ENCODE results near the gene CRTC2.
A peak's percentile ranks its signal among the peaks of the same experiment; 100 is the strongest.

CRTC2 gene

GRCh38 chr1:153945795-153946621 lies 12.4 kb downstream of the CRTC2 start:
- peak; percentile 79 for DNase-seq

DNA sequence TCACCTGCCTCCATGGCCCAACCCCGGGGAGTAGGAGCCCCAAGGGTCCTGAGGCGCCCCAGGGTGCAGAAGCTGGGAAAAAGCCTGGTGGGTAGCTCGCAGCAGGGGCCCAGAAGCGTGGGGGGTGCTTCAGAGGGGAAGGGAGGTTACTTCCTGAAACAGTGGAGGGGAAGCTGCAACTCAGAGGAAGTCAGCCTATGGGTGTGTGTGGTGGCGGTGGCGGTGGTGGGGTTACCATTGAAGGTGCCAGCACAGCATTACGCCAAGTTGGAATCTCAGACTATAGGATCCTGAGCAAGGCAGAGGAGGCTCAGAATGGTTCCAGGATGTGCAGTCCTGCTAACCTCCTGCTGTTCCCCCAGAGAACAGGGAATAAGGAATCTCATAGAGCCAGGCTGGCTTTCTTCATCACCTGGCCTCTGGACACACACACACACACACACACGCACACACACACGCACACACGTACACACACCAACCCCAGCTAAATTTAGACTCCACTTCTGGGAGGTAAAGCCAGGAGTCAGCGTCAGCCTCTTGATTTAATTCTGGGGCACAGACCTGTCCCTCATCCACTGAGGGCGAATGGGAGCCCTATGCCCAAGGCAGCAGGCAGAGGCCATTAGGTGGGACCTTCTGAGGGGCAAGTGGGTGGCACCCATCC lies 13.1 kb downstream of the CRTC2 start:
- DNase-seq = no peak

GRCh38 chr1:153944827-153945117 lies 13.6 kb downstream of the CRTC2 start:
- DNase-seq = no peak

- peak; percentile 53 for DNase-seq
Measured at GRCh38 chr1:153944005-153944826, 14.2 kb downstream of the CRTC2 start.

DNA sequence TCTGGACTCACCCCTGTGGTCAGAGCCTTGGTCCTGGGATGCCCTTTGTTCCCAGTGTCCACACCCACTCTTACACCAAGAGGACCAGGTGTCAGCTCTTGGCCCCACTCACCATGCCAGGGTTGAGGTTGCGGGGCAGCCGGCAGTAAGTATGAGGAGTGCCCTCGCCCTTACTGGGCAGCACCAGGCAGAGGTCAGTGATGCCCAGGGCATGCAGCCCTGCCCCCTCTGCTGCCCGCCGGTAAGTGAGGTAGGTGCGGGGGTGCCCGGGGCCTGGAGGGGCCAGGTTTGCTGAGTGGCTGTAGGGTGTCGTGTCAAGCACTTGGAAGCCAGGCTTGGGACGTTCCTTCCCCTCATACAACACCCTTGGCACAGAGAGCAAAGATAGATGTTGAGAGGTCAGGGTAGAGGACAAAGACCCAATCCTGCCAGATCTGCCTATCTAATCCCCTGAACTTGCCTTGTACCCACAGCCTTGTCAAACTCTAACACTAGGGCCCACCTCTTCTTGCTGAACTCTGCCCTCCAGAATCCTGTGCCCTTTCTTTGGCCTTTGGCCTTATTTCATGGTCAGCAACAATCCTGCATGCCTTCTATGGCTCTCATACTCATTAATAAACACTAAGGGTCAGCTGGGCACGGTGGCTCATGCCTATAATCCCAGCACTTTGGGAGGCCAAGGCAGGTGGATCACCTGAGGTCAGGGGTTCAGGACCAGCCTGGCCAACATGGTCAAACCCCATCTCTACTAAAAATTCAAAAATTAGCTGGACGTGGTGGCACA lies 15.5 kb downstream of the CRTC2 start:
- DNase-seq = no peak

DNA sequence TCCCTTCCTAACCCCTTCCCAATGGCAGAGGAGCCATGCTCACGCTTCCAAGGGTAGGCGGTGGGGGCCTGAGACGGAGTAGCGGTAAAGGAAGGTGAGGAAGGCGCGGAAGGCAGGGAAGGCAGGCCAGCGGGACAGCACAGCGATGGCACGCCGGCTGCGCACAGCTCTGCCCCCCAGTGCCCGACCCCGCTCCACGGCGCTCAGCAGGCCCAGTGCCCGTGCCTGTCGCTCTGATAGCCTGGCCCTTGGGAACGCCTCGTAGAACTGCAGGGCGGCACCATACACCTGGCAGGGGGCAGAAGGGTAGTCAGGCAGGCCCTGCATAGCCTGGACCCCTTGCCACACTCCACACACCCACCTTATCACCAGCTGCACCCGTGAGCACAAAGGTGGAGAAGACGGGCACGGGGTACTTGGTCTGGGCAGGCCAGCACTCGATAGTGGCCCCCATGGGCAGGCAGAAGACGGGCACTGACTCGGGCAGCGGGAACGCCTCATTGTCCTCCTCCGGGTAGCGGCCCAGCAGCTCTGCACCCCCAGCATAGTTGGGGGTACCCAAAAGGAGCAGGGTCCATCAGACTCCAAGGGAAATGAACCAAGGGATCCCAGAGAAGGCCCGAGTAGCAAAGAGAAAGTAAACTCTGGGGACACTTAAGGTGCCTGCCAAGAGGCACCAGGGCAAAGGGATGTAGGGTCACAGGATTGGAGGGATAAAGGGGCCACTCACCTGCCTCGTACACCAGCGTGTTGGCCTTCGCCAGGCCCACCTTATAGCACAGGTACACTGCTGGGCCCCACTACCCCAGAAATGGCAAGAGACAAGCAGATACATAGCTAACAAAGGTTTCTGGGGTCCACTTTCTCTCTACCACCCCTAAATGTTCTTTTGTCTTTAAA lies 16.3 kb downstream of the CRTC2 start:
- no peak for DNase-seq

- DNase-seq = no peak
Measured at GRCh38 chr1:153940756-153941155, 17.7 kb downstream of the CRTC2 start.

GRCh38 chr1:153939476-153939875 lies 18.9 kb downstream of the CRTC2 start:
- DNase-seq = no peak

GRCh38 chr1:153938996-153939395 lies 19.4 kb downstream of the CRTC2 start:
- DNase-seq = no peak

GRCh38 chr1:153937331-153937730 lies 21.1 kb downstream of the CRTC2 start:
- no peak for DNase-seq

GRCh38 chr1:153936011-153936802 lies 22.2 kb downstream of the CRTC2 start:
- DNase-seq = no peak

- DNase-seq = no peak
Measured at GRCh38 chr1:153934746-153935145, 23.7 kb downstream of the CRTC2 start.

- DNase-seq = no peak
Measured at GRCh38 chr1:153933955-153934354, 24.5 kb downstream of the CRTC2 start.

DNA sequence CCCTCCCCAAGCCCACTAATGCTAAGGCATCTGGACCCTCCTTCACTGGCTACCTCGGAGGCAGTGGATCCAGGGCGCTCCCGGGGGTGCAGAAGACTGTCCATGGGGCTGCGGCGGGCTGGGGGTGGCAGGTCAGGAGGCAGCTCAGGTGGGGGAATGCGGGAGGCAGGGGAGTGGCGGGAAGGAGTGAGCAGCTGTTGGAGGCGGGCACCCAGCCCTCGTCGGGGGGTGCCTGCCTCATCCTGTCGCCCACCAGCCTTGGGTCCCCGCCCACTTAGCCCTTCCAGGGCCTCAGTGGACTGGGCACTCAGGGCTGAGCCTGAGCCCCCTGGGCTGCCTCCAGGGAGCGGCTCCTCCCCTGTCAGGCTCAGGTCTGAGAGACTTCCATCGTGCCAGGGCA lies 25.0 kb downstream of the CRTC2 start:
- DNase-seq = no peak

GRCh38 chr1:153932156-153933131 lies 26.0 kb downstream of the CRTC2 start:
- DNase-seq = no peak

DNA sequence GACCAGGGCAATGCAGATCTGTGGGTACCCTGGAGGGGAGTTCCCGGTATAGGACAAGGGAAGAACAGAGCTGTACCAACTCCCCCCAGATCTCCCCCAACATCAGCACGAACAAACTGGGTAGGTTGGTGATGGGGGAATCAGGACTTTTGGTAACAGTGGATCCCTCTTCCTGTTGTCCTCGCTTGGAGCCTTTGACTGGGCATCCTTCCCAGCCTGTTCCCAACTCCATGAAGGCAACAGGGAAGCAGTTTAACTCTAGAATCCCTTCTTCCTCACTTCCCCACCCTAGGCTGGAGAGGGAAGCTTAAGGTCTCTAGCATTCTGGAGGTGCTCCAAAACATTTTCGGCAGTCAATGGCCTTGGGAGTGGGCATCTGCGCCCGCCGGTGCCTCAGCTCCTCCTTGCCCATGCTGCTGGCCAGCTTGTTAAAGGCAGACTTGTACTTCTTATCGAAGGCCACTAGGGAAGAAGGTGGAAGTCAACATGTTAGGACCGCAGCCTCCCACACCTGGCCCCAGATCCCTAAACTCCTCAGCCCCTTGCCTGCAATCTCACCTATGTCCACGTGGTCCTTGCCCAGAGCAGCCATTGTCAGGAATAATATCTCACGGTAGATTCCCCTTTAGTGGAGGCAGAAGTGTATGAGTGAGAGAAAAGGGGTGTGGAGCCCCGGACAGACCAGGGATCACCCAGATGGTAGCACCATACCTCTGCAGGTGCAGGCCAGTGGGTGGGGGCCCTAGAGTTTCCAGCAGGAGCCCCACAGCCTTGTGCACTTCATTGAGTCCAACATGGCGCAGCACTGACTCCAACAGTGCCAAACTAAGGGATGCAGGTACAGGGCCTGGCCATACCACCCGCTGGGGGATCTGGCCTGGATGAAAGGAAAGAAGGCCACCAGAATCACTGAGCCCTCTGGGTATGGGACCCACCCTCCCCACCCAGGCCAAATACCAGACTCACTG lies 28.1 kb downstream of the CRTC2 start:
- no peak for DNase-seq

DNA sequence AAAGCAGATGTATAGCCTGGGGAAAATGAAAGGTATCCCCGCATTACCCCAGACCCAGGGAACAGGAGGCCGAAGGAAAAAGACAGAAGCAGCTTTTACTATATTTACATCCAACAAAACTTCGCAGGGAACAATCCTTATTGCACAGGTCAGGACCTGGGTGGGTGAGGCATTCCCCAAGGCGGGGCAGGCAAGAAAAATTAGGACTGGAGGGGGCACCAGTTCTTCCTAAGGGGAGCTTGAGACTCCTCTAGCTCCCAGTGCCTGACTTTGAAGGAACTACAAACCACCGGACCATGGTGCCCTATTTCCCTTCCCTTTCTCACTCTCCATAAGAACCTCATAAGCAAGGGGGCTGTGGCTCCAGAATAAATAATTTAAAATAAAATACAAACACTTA lies 29.0 kb downstream of the CRTC2 start:
- no peak for DNase-seq

GRCh38 chr1:153928791-153929341 lies 29.5 kb downstream of the CRTC2 start:
- DNase-seq = no peak

Measured in NCI-H82 (cell line).